GM06990 (cell line): ENCODE data around the gene MSL3.

Source experiments
- DNase-seq: peaks from one replicate; pipeline ENCODE4 v3.0.0-alpha.2; 2011; ENCODE audit not compliant: insufficient read length; ENCODE audit errors: extremely low read depth
- H3K27me3 ChIP-seq: replicated peaks from 2 replicates; pipeline ENCODE4 v1.6.0; 2011; ENCODE audit warnings: low read length; ENCODE audit not compliant: control insufficient read depth, insufficient read depth
- H3K36me3 ChIP-seq: 2 replicates; pipeline ENCODE4 v1.5.1; 2011; ENCODE audit warnings: low read length; ENCODE audit not compliant: control insufficient read depth, insufficient read depth
- H3K4me3 ChIP-seq: replicated peaks from 2 replicates; pipeline ENCODE4 v1.5.1; 2011; ENCODE audit warnings: low read depth, mild to moderate bottlenecking, control low read depth, low read length
- TF ChIP-seq, protein P1 (sequence below): IDR thresholded peaks from 2 replicates; pipeline ENCODE4 v1.5.1; 2011; ENCODE audit warnings: low read length, control low read depth, mild to moderate bottlenecking, inconsistent platforms; ENCODE audit not compliant: insufficient read depth, poor library complexity, severe bottlenecking

The MSL3 gene, protein sequence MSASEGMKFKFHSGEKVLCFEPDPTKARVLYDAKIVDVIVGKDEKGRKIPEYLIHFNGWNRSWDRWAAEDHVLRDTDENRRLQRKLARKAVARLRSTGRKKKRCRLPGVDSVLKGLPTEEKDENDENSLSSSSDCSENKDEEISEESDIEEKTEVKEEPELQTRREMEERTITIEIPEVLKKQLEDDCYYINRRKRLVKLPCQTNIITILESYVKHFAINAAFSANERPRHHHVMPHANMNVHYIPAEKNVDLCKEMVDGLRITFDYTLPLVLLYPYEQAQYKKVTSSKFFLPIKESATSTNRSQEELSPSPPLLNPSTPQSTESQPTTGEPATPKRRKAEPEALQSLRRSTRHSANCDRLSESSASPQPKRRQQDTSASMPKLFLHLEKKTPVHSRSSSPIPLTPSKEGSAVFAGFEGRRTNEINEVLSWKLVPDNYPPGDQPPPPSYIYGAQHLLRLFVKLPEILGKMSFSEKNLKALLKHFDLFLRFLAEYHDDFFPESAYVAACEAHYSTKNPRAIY

DNA sequence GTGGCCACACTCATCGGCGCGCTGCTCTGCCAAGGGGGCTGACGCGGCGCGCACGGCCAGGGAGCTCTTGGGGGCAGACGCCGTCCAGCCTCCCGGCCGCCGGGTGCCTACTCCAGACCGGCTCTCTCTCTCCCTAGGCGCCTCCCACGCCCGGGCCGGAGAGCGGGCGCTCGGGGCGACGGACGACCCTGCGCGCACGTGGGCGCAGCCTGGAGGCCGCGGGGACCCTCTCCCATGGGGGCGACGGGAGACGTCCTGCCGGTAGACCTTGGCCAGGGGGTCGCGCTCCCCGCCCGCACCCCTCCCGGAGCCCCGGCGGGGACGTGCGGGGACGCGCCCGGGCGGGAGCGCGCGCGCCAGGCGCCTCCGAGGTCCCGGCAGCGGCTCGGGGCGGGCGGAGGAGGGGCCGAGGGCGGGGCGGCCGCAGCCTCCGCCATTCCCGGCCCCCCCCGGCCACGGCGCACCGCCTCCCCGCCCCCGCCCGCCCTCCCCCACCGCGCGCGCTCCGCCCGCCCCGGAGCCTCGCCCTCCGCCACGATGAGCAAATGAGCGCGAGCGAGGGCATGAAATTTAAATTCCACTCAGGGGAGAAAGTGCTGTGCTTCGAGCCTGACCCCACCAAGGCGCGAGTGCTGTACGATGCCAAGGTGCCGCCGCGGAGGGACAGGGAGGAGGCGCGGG lies at the start of gene MSL3:
Gene MSL3, plus strand, starts transcription at position 519 of the 681 bp plus-strand sequence. Its CDS starts 27 bp downstream, at position 546.
- H3K27me3 ChIP-seq, result no peaks in the 10 kb centered on the region
- H3K36me3 ChIP-seq, result peaks cover 1% of the 10 kb centered on the region; the same call in 1 of the 2 replicates
- peak within 1 kb of the TSS; percentile 85 for H3K4me3 ChIP-seq
- TF ChIP-seq, protein P1, sequence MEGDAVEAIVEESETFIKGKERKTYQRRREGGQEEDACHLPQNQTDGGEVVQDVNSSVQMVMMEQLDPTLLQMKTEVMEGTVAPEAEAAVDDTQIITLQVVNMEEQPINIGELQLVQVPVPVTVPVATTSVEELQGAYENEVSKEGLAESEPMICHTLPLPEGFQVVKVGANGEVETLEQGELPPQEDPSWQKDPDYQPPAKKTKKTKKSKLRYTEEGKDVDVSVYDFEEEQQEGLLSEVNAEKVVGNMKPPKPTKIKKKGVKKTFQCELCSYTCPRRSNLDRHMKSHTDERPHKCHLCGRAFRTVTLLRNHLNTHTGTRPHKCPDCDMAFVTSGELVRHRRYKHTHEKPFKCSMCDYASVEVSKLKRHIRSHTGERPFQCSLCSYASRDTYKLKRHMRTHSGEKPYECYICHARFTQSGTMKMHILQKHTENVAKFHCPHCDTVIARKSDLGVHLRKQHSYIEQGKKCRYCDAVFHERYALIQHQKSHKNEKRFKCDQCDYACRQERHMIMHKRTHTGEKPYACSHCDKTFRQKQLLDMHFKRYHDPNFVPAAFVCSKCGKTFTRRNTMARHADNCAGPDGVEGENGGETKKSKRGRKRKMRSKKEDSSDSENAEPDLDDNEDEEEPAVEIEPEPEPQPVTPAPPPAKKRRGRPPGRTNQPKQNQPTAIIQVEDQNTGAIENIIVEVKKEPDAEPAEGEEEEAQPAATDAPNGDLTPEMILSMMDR, result no peak
- DNase-seq, result peak; percentile 78

DNA sequence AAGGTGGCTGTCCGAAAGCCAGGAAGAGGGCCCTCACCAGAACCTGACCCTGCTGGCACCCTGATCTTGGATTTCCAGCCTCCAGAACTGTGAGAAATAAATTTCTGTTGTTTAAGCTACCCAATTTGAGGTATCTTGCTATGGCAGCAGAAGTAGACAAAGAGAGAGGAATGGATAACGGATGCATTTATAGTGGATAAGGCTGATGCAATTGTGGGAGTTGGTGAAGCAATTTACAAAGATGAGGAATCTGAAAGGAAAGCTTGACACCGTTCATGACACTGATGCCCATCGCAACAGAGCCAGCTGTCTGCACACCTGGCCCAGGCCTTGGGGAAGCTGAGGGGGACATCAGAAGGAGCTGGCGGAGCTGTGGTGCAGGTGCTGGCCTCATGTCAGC lies 35.7 kb upstream of the MSL3 start:
- DNase-seq, result no peak
- no peaks in the 10 kb centered on the region for H3K36me3 ChIP-seq
- TF ChIP-seq, protein P1, result no peak
- H3K4me3 ChIP-seq, result no peak overlapping the region
- H3K27me3 ChIP-seq, result no peaks in the 10 kb centered on the region

DNA sequence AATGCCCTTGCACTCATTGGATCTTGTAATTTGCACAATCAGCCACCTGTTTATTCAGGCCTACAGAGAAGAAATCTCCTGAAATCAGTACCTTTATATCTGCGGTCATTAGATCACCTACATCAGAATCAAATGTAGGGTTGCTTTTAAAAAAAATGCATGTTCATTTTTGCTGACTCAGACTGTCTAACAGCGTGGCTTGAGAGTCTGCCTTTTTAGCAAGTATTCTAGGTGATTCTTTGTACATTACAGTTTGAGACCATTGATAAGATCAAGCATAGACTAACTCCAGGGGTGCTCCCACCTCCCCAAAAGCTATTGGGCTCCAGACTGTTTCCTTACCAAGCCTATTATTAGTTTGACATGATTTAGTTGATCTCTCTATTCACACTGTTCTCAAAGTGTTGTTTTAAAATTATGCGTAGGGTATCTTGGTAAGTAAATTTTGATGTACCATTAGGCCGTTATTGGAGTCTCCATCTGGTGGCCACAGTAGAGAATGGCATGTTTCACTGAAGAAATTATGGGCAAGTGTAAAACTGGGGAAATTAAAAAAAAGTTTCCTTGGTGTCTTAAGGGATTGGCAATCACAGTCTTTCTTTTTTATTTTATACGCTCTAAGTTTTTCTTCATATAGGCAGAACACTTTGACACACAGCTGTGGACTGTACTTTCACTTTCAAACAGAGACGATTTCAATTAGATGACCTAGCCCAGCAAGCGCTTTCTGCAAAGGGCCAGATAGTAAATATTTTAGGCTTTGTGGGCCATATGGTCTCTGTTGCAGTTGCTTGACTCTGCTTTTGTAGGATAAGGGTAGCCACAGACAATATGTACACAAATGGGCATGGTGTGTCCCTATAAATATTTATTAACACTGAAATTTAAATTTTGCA lies 33.7 kb upstream of the MSL3 start:
- DNase-seq, result no peak
- no peaks in the 10 kb centered on the region for H3K27me3 ChIP-seq
- H3K36me3 ChIP-seq, result no peaks in the 10 kb centered on the region
- TF ChIP-seq, protein P1, result peak; percentile 78
- no peak overlapping the region for H3K4me3 ChIP-seq

DNA sequence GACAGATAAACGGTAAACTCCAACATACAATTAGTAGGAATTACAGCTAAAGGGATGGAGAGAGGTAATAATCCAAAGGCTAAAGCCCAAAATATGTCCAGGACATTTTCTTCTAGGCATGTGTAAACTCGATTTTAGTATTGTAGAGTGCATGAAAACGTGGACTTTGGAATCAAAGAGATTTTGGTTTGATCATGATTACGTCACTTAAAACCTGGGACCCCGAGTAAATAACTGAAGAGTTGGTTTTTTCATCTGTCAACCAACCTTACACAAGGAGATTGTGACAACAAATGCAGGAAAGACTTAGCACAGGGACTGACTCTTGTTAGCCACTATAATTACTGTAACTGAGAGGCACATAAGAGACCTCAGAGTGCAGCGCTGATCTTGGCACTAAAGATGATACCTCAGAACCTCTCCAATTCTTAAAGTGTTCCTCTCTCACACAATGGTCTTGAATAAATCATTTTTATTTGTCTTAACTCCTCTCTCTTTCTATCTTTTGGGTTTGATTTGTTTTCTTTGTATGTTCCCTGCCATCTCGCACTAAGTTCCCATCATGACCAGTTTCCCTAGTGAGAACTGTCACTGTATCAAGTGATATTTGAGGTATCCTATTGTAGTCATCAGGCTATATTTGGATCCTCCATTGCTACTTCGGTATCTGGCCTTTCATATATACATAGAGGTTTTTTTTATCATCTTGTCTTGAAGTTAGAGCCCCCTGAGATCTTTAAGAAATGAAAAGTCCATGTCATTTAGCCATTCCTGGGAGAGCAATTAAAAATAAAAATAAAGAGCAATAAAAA lies 32.2 kb upstream of the MSL3 start:
- Histone ChIP-seq H3K36me3 (no peaks in the 10 kb centered on the region), H3K4me3 (no peak overlapping the region), H3K27me3 (no peaks in the 10 kb centered on the region)
- DNase-seq, result no peak
- TF ChIP-seq, protein P1, result no peak

DNA sequence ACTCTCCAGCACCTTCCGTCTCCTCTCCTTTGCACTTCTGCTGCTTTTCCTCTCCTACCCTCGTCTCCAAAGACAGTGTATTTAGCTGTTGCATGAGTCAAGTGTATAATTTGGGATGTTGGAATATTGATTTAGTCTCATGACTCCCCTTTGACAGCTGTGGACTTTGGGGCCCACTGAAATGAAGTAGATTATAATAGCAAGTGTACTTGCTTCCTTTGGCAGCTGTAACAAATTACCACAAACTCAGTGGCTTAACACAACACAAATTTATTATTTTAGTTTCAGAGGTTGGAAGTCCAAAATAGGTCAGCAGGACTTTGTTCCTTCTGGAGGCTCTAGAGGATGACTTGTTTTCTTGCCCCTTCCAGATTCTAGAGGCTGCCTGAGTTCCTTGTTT lies 29.5 kb upstream of the MSL3 start:
- TF ChIP-seq, protein P1, result no peak
- no peak for DNase-seq
- no peak overlapping the region for H3K4me3 ChIP-seq
- H3K36me3 ChIP-seq, result no peaks in the 10 kb centered on the region
- H3K27me3 ChIP-seq, result no peaks in the 10 kb centered on the region
